GM23338 (cell line): ENCODE data around the gene CELF4. TPM values are rescaled to one million over a fixed set of nuclear protein-coding genes. Genes with fewer than 3 reads are reported as not detected.

ENCODE experiments used
- ATAC-seq: fragments of 200-7000 bp; cut with Tn5 transposase; 3 replicates; pipeline ENCODE4 v1.9.1; 2020
- DNase-seq: peaks from one replicate; pipeline ENCODE4 v3.0.0-alpha.2; 2015; ENCODE audit warnings: low spot score
- H2AFZ ChIP-seq: fragments of 200-600 bp; sonication (generic); 2 replicates; pipeline ENCODE4 v1.8.0; 2016; ENCODE audit warnings: antibody characterized with exemption, mild to moderate bottlenecking, moderate library complexity
- H3F3A ChIP-seq: fragments of 200-600 bp; sonication (generic); replicated peaks from 2 replicates; pipeline ENCODE4 v1.8.0; 2017; ENCODE audit warnings: antibody characterized with exemption, mixed run types, low read depth
- H3K27ac ChIP-seq: fragments of 200-600 bp; sonication (generic); 2 replicates; pipeline ENCODE4 v1.6.1; 2016; ENCODE audit warnings: low read depth
- H3K27me3 ChIP-seq: fragments of 200-600 bp; sonication (generic); 2 replicates; pipeline ENCODE4 v1.8.0; 2016; ENCODE audit warnings: mild to moderate bottlenecking, mixed run types, moderate library complexity; ENCODE audit not compliant: insufficient read depth
- H3K36me3 ChIP-seq: fragments of 200-600 bp; sonication (generic); 2 replicates; pipeline ENCODE4 v1.8.0; 2016; ENCODE audit warnings: mild to moderate bottlenecking; ENCODE audit not compliant: insufficient read depth
- H3K4me1 ChIP-seq: fragments of 200-600 bp; sonication (generic); 2 replicates; pipeline ENCODE4 v1.8.0; 2016; ENCODE audit warnings: mild to moderate bottlenecking, moderate library complexity; ENCODE audit not compliant: insufficient read depth
- H3K4me2 ChIP-seq: fragments of 200-600 bp; sonication (generic); 2 replicates; pipeline ENCODE4 v1.7.1; 2017; ENCODE audit warnings: mixed run types
- H3K4me3 ChIP-seq: fragments of 200-600 bp; sonication (generic); 2 replicates; pipeline ENCODE4 v1.6.1; 2016; ENCODE audit warnings: mixed run types
- H3K79me2 ChIP-seq: fragments of 200-600 bp; sonication (generic); replicated peaks from 2 replicates; pipeline ENCODE4 v1.8.0; 2017; ENCODE audit warnings: mild to moderate bottlenecking; ENCODE audit not compliant: insufficient read depth
- H3K9me2 ChIP-seq: fragments of 200-600 bp; sonication (generic); 2 replicates; pipeline ENCODE4 v1.8.0; 2017; ENCODE audit not compliant: insufficient read depth
- H4K20me1 ChIP-seq: fragments of 200-600 bp; sonication (generic); replicated peaks from 2 replicates; pipeline ENCODE4 v1.8.0; 2017; ENCODE audit warnings: mild to moderate bottlenecking; ENCODE audit not compliant: insufficient read depth
- H3K27ac Mint-ChIP-seq: 2 replicates; pipeline ENCODE4 v1.8.0; 2020; ENCODE audit warnings: inconsistent platforms, mild to moderate bottlenecking, moderate library complexity, mixed read lengths
- H3K27me3 Mint-ChIP-seq: 3 replicates; pipeline ENCODE4 v1.8.0; 2022; ENCODE audit warnings: low read depth, mild to moderate bottlenecking, moderate library complexity, mixed read lengths, inconsistent platforms; ENCODE audit not compliant: insufficient read depth, poor library complexity
- H3K36me3 Mint-ChIP-seq: 3 replicates; pipeline ENCODE4 v1.8.0; 2021; ENCODE audit warnings: low read depth, mild to moderate bottlenecking, inconsistent platforms, moderate library complexity, mixed read lengths
- H3K4me1 Mint-ChIP-seq: 3 replicates; pipeline ENCODE4 v1.8.0; 2020; ENCODE audit warnings: mild to moderate bottlenecking, inconsistent platforms, mixed read lengths
- H3K4me3 Mint-ChIP-seq: 3 replicates; pipeline ENCODE4 v1.8.0; 2021; ENCODE audit warnings: moderate library complexity, mild to moderate bottlenecking, inconsistent platforms, mixed read lengths
- H3K9me3 Mint-ChIP-seq: 3 replicates; pipeline ENCODE4 v1.8.0; 2020; ENCODE audit warnings: moderate library complexity, mild to moderate bottlenecking, inconsistent platforms, mixed read lengths
- CREB1 ChIP-seq: fragments of 250-450 bp; sonication (Bioruptor Pico); IDR thresholded peaks from 2 replicates; pipeline ENCODE4 v1.5.0; 2020; ENCODE audit warnings: low read depth, mild to moderate bottlenecking, moderate library complexity
- CTCF ChIP-seq, 2 experiments: fragments of 200-600 bp in 1 of 2; sonication (generic) in 1 of 2; conservative IDR thresholded peaks; 2 replicates each; pipeline versions ENCODE4 v1.5.1 to v1.6.1; 2016 to 2017; ENCODE audit warnings: antibody characterized with exemption in 2 of 2, low read depth in 2 of 2, mild to moderate bottlenecking in 2 of 2, moderate library complexity in 1 of 2
- ETS1 ChIP-seq: IDR thresholded peaks from 2 replicates; pipeline ENCODE4 v1.6.1; 2016; ENCODE audit warnings: antibody characterized with exemption
- EZH2 ChIP-seq: fragments of 200-600 bp; sonication (generic); IDR thresholded peaks from one replicate; pipeline ENCODE4 v1.8.0; 2017; ENCODE audit warnings: antibody characterized with exemption, mild to moderate bottlenecking, low read depth; ENCODE audit not compliant: unreplicated experiment
- EZH2phosphoT487 ChIP-seq: fragments of 200-600 bp; sonication (generic); IDR thresholded peaks from one replicate; pipeline ENCODE4 v1.8.1; 2018; ENCODE audit warnings: antibody characterized with exemption; ENCODE audit not compliant: unreplicated experiment
- JUNB ChIP-seq: IDR thresholded peaks from one replicate; pipeline ENCODE4 v1.6.1; 2016; ENCODE audit warnings: antibody characterized with exemption; ENCODE audit not compliant: unreplicated experiment
- NANOG ChIP-seq: IDR thresholded peaks from 2 replicates; pipeline ENCODE4 v1.6.1; 2016; ENCODE audit warnings: antibody characterized with exemption, borderline replicate concordance
- POLR2AphosphoS5 ChIP-seq: IDR thresholded peaks from 2 replicates; pipeline ENCODE4 v1.6.1; 2016; ENCODE audit warnings: antibody characterized with exemption, low read depth
- REST ChIP-seq: IDR thresholded peaks from one replicate; pipeline ENCODE4 v1.6.1; 2018; ENCODE audit warnings: antibody characterized with exemption; ENCODE audit not compliant: unreplicated experiment
- STAT1 ChIP-seq: IDR thresholded peaks from one replicate; pipeline ENCODE4 v1.6.1; 2016; ENCODE audit warnings: antibody characterized with exemption; ENCODE audit not compliant: unreplicated experiment
- ZNF114 ChIP-seq: fragments of 250-450 bp; sonication (Bioruptor Pico); IDR thresholded peaks from 2 replicates; pipeline ENCODE4 v1.5.0; 2020; ENCODE audit warnings: mild to moderate bottlenecking, moderate library complexity
- ZNF331 ChIP-seq: fragments of 250-450 bp; sonication (Bioruptor Pico); IDR thresholded peaks from 2 replicates; pipeline ENCODE4 v1.5.0; 2020; ENCODE audit warnings: low read depth, mild to moderate bottlenecking, moderate library complexity
- ZNF462 ChIP-seq: fragments of 250-450 bp; sonication (Bioruptor Pico); IDR thresholded peaks from 2 replicates; pipeline ENCODE4 v1.5.0; 2020; ENCODE audit warnings: mild to moderate bottlenecking, moderate library complexity
- polyA plus RNA-seq: library from polyadenylated mRNA; unstranded; fragments of >200 nt; fragmentation: Nextera tagmentation; extraction: Ambion mirVana; gene quantifications from 2 replicates; pipeline ENCODE4 v1.2.1, GENCODE V29; 2016
- total RNA-seq: library from RNA; depleted of rRNA; stranded (reverse); fragments of >200 nt; shearing (Covaris generic); gene quantifications from 2 replicates; pipeline ENCODE4 v1.2.3, GENCODE V29; 2014

The CELF4 gene
- total and polyA plus RNA-seq, 2 experiments from 2014 or later: 2.6 to 6.7 TPM

GRCh38 chr18:37412333-37412732, 153.3 kb downstream of the CELF4 start:
- H3K4me1 Mint-ChIP-seq: peaks cover 16% of the 10 kb centered on the region; the same call in 2 of the 3 replicates
- no peaks in the 10 kb centered on the region for H3K4me1 ChIP-seq
- H3K27me3 ChIP-seq: no peaks in the 10 kb centered on the region
- no peak for DNase-seq
- ATAC-seq: no peak
- H3K36me3 ChIP-seq: no peaks in the 10 kb centered on the region
- H3K27me3 Mint-ChIP-seq: peaks cover 6% of the 10 kb centered on the region
- no peak overlapping the region for H3K4me3 ChIP-seq
- H3K4me3 Mint-ChIP-seq: no peak overlapping the region
- H3K79me2 ChIP-seq: no peaks in the 10 kb centered on the region
- no peaks in the 10 kb centered on the region for H3K9me3 Mint-ChIP-seq
- H3K9me2 ChIP-seq: no peaks in the 10 kb centered on the region; the same call in 1 of the 2 replicates
- no peak for TF ChIP-seq CTCF (conservative IDR thresholded peaks at IDR 0.05; ENCODE audit: low read depth in 2 of 2)
- TF ChIP-seq ETS1: no peak
- no peak for TF ChIP-seq ZNF114 (CRISPR knock-in tag)
- TF ChIP-seq POLR2AphosphoS5: no peak
- no peak for TF ChIP-seq REST
- TF ChIP-seq ZNF331 (CRISPR knock-in tag): no peak
- no peak for TF ChIP-seq EZH2phosphoT487
- TF ChIP-seq CREB1 (CRISPR knock-in tag): no peak
- no peak for TF ChIP-seq ZNF462
- TF ChIP-seq JUNB: no peak
- TF ChIP-seq EZH2: no peak
- no peak for TF ChIP-seq NANOG
- no peak for TF ChIP-seq STAT1
- H3F3A ChIP-seq: no peaks in the 10 kb centered on the region
- no peak overlapping the region for H2AFZ ChIP-seq
- H3K4me2 ChIP-seq: no peak overlapping the region
- no peak overlapping the region for H3K27ac ChIP-seq
- no peaks in the 10 kb centered on the region for H3K36me3 Mint-ChIP-seq
- H4K20me1 ChIP-seq: no peaks in the 10 kb centered on the region; the same call in 1 of the 2 replicates
- H3K27ac Mint-ChIP-seq: no peak overlapping the region
